Nephron progenitor cell (in vitro differentiated cells): Measurements from ENCODE around the gene SORCS2.

Experiments used
- DNase-seq: peaks from one replicate; pipeline ENCODE4 v3.0.0; 2021
- H3K27ac Mint-ChIP-seq: 2 replicates; pipeline ENCODE4 v1.8.0; 2021; ENCODE audit warnings: mild to moderate bottlenecking, moderate library complexity, mixed read lengths
- H3K27me3 Mint-ChIP-seq: 2 replicates; pipeline ENCODE4 v1.8.0; 2021; ENCODE audit warnings: mild to moderate bottlenecking, low read depth, mixed read lengths; ENCODE audit not compliant: poor library complexity
- H3K36me3 Mint-ChIP-seq: 2 replicates; pipeline ENCODE4 v1.8.0; 2021; ENCODE audit warnings: low read depth, mixed read lengths
- H3K4me1 Mint-ChIP-seq: 2 replicates; pipeline ENCODE4 v1.8.0; 2021; ENCODE audit warnings: mixed read lengths
- H3K4me3 Mint-ChIP-seq: 2 replicates; pipeline ENCODE4 v1.8.0; 2021; ENCODE audit warnings: mild to moderate bottlenecking, moderate library complexity, mixed read lengths
- H3K9me3 Mint-ChIP-seq: 2 replicates; pipeline ENCODE4 v1.8.0; 2021; ENCODE audit warnings: mild to moderate bottlenecking, moderate library complexity, mixed read lengths
- CTCF ChIP-seq: fragments of 200-600 bp; sonication (generic); IDR thresholded peaks from 2 replicates; pipeline ENCODE4 v1.5.0; 2021; ENCODE audit warnings: antibody characterized with exemption

Gene SORCS2

GRCh38 chr4:7556558-7556957 is 364.2 kb downstream of the SORCS2 start:
- Mint-ChIP-seq H3K27me3 (peaks cover 8% of the 10 kb centered on the region), H3K9me3 (peaks cover 37% of the 10 kb centered on the region), H3K4me1 (no peaks in the 10 kb centered on the region), H3K4me3 (no peak overlapping the region), H3K27ac (no peak overlapping the region), H3K36me3 (peaks cover 6% of the 10 kb centered on the region)
- TF ChIP-seq CTCF: no peak
- DNase-seq: no peak

GRCh38 chr4:7557456-7557855 is 365.1 kb downstream of the SORCS2 start:
- no peak for TF ChIP-seq CTCF
- H3K36me3 Mint-ChIP-seq: peaks cover 6% of the 10 kb centered on the region
- DNase-seq: no peak
- no peak overlapping the region for H3K4me3 Mint-ChIP-seq
- peaks cover 8% of the 10 kb centered on the region for H3K27me3 Mint-ChIP-seq
- H3K27ac Mint-ChIP-seq: no peak overlapping the region
- peaks cover 30% of the 10 kb centered on the region for H3K9me3 Mint-ChIP-seq
- no peaks in the 10 kb centered on the region for H3K4me1 Mint-ChIP-seq

- H3K9me3 Mint-ChIP-seq: peaks cover 21% of the 10 kb centered on the region
- H3K36me3 Mint-ChIP-seq: no peaks in the 10 kb centered on the region
- peaks cover 12% of the 10 kb centered on the region for H3K27me3 Mint-ChIP-seq
- H3K4me3 Mint-ChIP-seq: no peak overlapping the region
- no peaks in the 10 kb centered on the region for H3K4me1 Mint-ChIP-seq
- no peak for DNase-seq
- TF ChIP-seq CTCF: no peak
- no peak overlapping the region for H3K27ac Mint-ChIP-seq
Observed at GRCh38 chr4:7558436-7558835, 366.1 kb downstream of the SORCS2 start.

GRCh38 chr4:7559316-7559715 is 367.0 kb downstream of the SORCS2 start:
- Mint-ChIP-seq H3K4me3 (no peak overlapping the region), H3K36me3 (no peaks in the 10 kb centered on the region), H3K4me1 (no peaks in the 10 kb centered on the region), H3K9me3 (peaks cover 12% of the 10 kb centered on the region), H3K27ac (no peak overlapping the region), H3K27me3 (peaks cover 12% of the 10 kb centered on the region)
- no peak for DNase-seq
- no peak for TF ChIP-seq CTCF

GRCh38 chr4:7559741-7560395 is 367.5 kb downstream of the SORCS2 start:
- Mint-ChIP-seq H3K36me3 (no peaks in the 10 kb centered on the region), H3K9me3 (peaks cover 8% of the 10 kb centered on the region), H3K27me3 (peaks cover 12% of the 10 kb centered on the region), H3K4me3 (no peak overlapping the region), H3K4me1 (no peaks in the 10 kb centered on the region), H3K27ac (no peak overlapping the region)
- no peak for TF ChIP-seq CTCF
- no peak for DNase-seq

GRCh38 chr4:7561557-7561956 is 369.2 kb downstream of the SORCS2 start:
- no peak overlapping the region for H3K27ac Mint-ChIP-seq
- H3K36me3 Mint-ChIP-seq: no peaks in the 10 kb centered on the region
- no peaks in the 10 kb centered on the region for H3K9me3 Mint-ChIP-seq
- no peaks in the 10 kb centered on the region for H3K4me1 Mint-ChIP-seq
- H3K4me3 Mint-ChIP-seq: no peak overlapping the region
- TF ChIP-seq CTCF: no peak
- no peak for DNase-seq
- peaks cover 7% of the 10 kb centered on the region for H3K27me3 Mint-ChIP-seq
